K562 (cell line): ENCODE measurements around the gene TGOLN2. TPM values are rescaled to one million over a fixed set of nuclear protein-coding genes. Genes with fewer than 3 reads are reported as not detected.

Experiments used
- ATAC-seq: fragments of 200-7000 bp; cut with Tn5 transposase; 3 replicates; pipeline ENCODE4 v1.9.1; 2020; ENCODE audit warnings: moderate library complexity
- BruUV-seq: library from RNA; stranded (reverse); fragments of 400-500 nt; replicated peaks from 2 replicates; lab custom pipeline; 2021; lab: Mats Ljungman, UMichigan
- CTCF ChIA-PET: fragments of 300-600 bp; formaldehyde crosslinking; extraction: SDS; loops from one replicate; lab custom pipeline; 2021; ENCODE audit warnings: low intra/inter-chr PET ratio; lab: Yijun Ruan, JAX
- POLR2A ChIA-PET: fragments of 300-600, 350-650 bp; sonication (Branson Sonifier 250); formaldehyde crosslinking; extraction: SDS; loops from one replicate; lab custom pipeline; 2021; ENCODE audit warnings: antibody characterized with exemption, inconsistent platforms; lab: Yijun Ruan, JAX
- DNase-seq, 4 experiments: peaks; one replicate each; pipeline versions ENCODE4 v3.0.0 to v3.0.0-alpha.2; 2011 to 2018; ENCODE audit warnings: low spot score in 3 of 4, mixed read lengths in 3 of 4; ENCODE audit errors: extremely low read depth in 1 of 4
- FAIRE-seq: peaks from 2 replicates; lab custom pipeline; 2011; peaks lifted over from hg19 to GRCh38; lab: Jason Lieb, UNC
- H2AFZ ChIP-seq: 2 replicates; pipeline ENCODE4 v1.6.0; 2011; ENCODE audit warnings: low read depth, low read length, control low read depth, inconsistent platforms
- H3K27ac ChIP-seq: fragments of 200-600 bp; 3 replicates; pipeline ENCODE4 v1.8.0; 2011; ENCODE audit warnings: low read depth, mild to moderate bottlenecking, control low read depth, inconsistent platforms, low read length, moderate library complexity, mixed read lengths; ENCODE audit errors: extremely low read depth
- H3K27me3 ChIP-seq, 2 experiments: fragments of 300-600 bp in 1 of 2; 2 replicates in 1 of 2; 3 replicates in 1 of 2; pipeline versions ENCODE4 v1.6.0 to v1.8.0; 2011; ENCODE audit warnings: inconsistent platforms in 2 of 2, low read length in 2 of 2, mild to moderate bottlenecking in 1 of 2, mixed read lengths in 1 of 2, moderate library complexity in 1 of 2; ENCODE audit not compliant: control insufficient read depth in 2 of 2, insufficient read depth in 2 of 2
- H3K36me3 ChIP-seq: fragments of 300-600 bp; 3 replicates; pipeline ENCODE4 v1.8.0; 2011; ENCODE audit warnings: mild to moderate bottlenecking, low read length, inconsistent platforms; ENCODE audit not compliant: control insufficient read depth, insufficient read depth
- H3K4me1 ChIP-seq, 2 experiments: fragments of 200-600 bp in 1 of 2; replicated peaks in 1 of 2; 2 replicates in 1 of 2; 3 replicates in 1 of 2; pipeline versions ENCODE4 v1.5.1 to v1.8.0; 2011; ENCODE audit warnings: inconsistent platforms in 2 of 2, low read length in 2 of 2, mild to moderate bottlenecking in 1 of 2, mixed read lengths in 1 of 2, moderate library complexity in 1 of 2; ENCODE audit not compliant: control insufficient read depth in 2 of 2, insufficient read depth in 2 of 2
- H3K4me2 ChIP-seq: 2 replicates; pipeline ENCODE4 v1.6.1; 2011; ENCODE audit warnings: low read length, control low read depth, inconsistent platforms, mixed read lengths; ENCODE audit not compliant: insufficient read depth
- H3K4me3 ChIP-seq: fragments of 200-600 bp; sonication (generic), shearing (Covaris generic); 2 replicates; pipeline ENCODE4 v1.5.1; 2016; ENCODE audit warnings: control low read depth, inconsistent platforms
- H3K79me2 ChIP-seq: fragments of 200-600 bp; 3 replicates; pipeline ENCODE4 v1.8.0; 2011; ENCODE audit warnings: low read length, inconsistent platforms; ENCODE audit not compliant: control insufficient read depth, insufficient read depth
- H3K9ac ChIP-seq, 2 experiments: 2 replicates each; pipeline versions ENCODE4 v1.6.0 to v1.6.1; 2011; ENCODE audit warnings: low read depth in 2 of 2, low read length in 2 of 2, control low read depth in 1 of 2, inconsistent platforms in 1 of 2, mild to moderate bottlenecking in 1 of 2, mixed read lengths in 1 of 2; ENCODE audit not compliant: insufficient read depth in 1 of 2
- H3K9me1 ChIP-seq: one replicate; pipeline ENCODE4 v1.6.0; 2011; ENCODE audit warnings: inconsistent platforms, mild to moderate bottlenecking, low read length, moderate library complexity; ENCODE audit not compliant: control insufficient read depth, insufficient read depth
- H3K9me3 ChIP-seq: replicated peaks from 2 replicates; pipeline ENCODE4 v1.5.1; 2011; ENCODE audit warnings: low read depth, low read length, inconsistent platforms; ENCODE audit not compliant: control insufficient read depth, insufficient read depth
- H4K20me1 ChIP-seq: replicated peaks from 2 replicates; pipeline ENCODE4 v1.6.1; 2011; ENCODE audit warnings: low read length, inconsistent platforms, mixed read lengths; ENCODE audit not compliant: control insufficient read depth, insufficient read depth
- ARNT ChIP-seq, 2 experiments: fragments of 450-650 bp; IDR thresholded peaks; 2 replicates each; pipeline ENCODE4 v1.6.1; 2016; ENCODE audit warnings: mild to moderate bottlenecking in 1 of 2
- BCOR ChIP-seq: fragments of 450-650 bp; IDR thresholded peaks from 2 replicates; pipeline ENCODE4 v1.6.1; 2016
- CREB3L1 ChIP-seq: fragments of 450-650 bp; IDR thresholded peaks from 2 replicates; pipeline ENCODE4 v1.6.1; 2014; ENCODE audit warnings: low read depth, mild to moderate bottlenecking, moderate library complexity, borderline replicate concordance
- ESRRB ChIP-seq: fragments of 250-450 bp; sonication (Bioruptor Pico); IDR thresholded peaks from 2 replicates; pipeline ENCODE4 v1.5.0; 2020; ENCODE audit warnings: mild to moderate bottlenecking, moderate library complexity, borderline replicate concordance
- FOXJ3 ChIP-seq: sonication (generic); formaldehyde crosslinking; IDR thresholded peaks from 2 replicates; pipeline ENCODE4 v1.4.0; 2020; ENCODE audit warnings: mild to moderate bottlenecking, missing genetic modification reagents
- FOXK2 ChIP-seq, 2 experiments: fragments of 450-650 bp; IDR thresholded peaks in 1 of 2; conservative IDR thresholded peaks in 1 of 2; 2 replicates each; pipeline ENCODE4 v1.6.1; 2016; ENCODE audit warnings: low read depth in 2 of 2, mild to moderate bottlenecking in 1 of 2
- FUS ChIP-seq: fragments of 200-400 bp; formaldehyde crosslinking; optimal IDR thresholded peaks from 2 replicates; pipeline ENCODE3; 2017; ENCODE audit warnings: low read depth, low read length
- MAX ChIP-seq: sonication (generic); formaldehyde crosslinking; IDR thresholded peaks from 2 replicates; pipeline ENCODE4 v1.9.0; 2022; ENCODE audit warnings: mild to moderate bottlenecking, missing genetic modification reagents
- NELFE ChIP-seq: IDR thresholded peaks from 2 replicates; pipeline ENCODE4 v1.6.1; 2011; ENCODE audit warnings: mild to moderate bottlenecking; ENCODE audit not compliant: insufficient read depth, insufficient read length
- POU5F1 ChIP-seq: fragments of 150-350 bp; IDR thresholded peaks from 2 replicates; pipeline ENCODE4 v1.6.1; 2014; ENCODE audit warnings: borderline replicate concordance, low read length, low read depth, mild to moderate bottlenecking; ENCODE audit not compliant: partially characterized antibody
- ZFP91 ChIP-seq: sonication (generic); formaldehyde crosslinking; IDR thresholded peaks from 2 replicates; pipeline ENCODE4 v1.8.0; 2022; ENCODE audit warnings: mild to moderate bottlenecking, missing genetic modification reagents
- ZNF217 ChIP-seq: sonication (generic); formaldehyde crosslinking; IDR thresholded peaks from 2 replicates; pipeline ENCODE4 v1.8.0; 2022; ENCODE audit warnings: mild to moderate bottlenecking, missing genetic modification reagents
- WGBS: fragments of 100-300 bp; shearing (Covaris generic); methylation state at CpG from one replicate; pipeline ENCODE4 v1.1.6; 2016; ENCODE audit warnings: low coverage, mixed read lengths; ENCODE audit not compliant: insufficient coverage; ENCODE audit errors: missing lambda C conversion rate; 5-methylcytosine and 5-hydroxymethylcytosine counted together
- in situ Hi-C: fragments of 300-500 bp; cut with MboI; formaldehyde crosslinking; loops from 4 replicates; pipeline ENCODE4 v1.15.0; 2018; ENCODE audit warnings: inconsistent platforms, mixed read lengths
- intact Hi-C: fragments of 100-400 bp; cut with micrococcal nuclease; formaldehyde crosslinking; loops from 2 replicates; pipeline ENCODE4 v1.14.2; 2022
- polyA plus RNA-seq, 8 experiments: library from polyadenylated mRNA; depleted of rRNA in 4 of 8; stranded (reverse) in 5 of 8; unstranded in 3 of 8; fragments of >200 nt; fragmentation: Nextera tagmentation in 2 of 8; fragmentation: Illumina TruSeq in 1 of 8; extraction: Ambion mirVana in 2 of 8; extraction: Trizol in 1 of 8; gene quantifications; 2 replicates each; pipeline versions ENCODE4 v1.2.1 to v1.2.3, GENCODE V29; 2011 to 2014; ENCODE audit warnings: inconsistent platforms in 1 of 8, missing spikeins in 1 of 8
- total RNA-seq, 7 experiments: library from RNA; depleted of rRNA in 6 of 7; stranded (reverse); fragments of >200 nt in 6 of 7; fragmentation: Illumina TruSeq in 2 of 7; extraction: Trizol in 2 of 7; gene quantifications; 2 replicates each; pipeline versions ENCODE4 v1.2.1 to v1.2.3, GENCODE V29; 2011 to 2021; ENCODE audit warnings: low replicate concordance in 1 of 7

The TGOLN2 gene
- total and polyA plus RNA-seq, 9 of the 15 experiments (the other 6 are each of a cell fraction or from before 2014, with no cell fraction given): 13.0 to 66.5 (median 35.9) TPM

GRCh38 chr2:85288244-85288725, 39.5 kb downstream of the TGOLN2 start:
- H3K27me3 ChIP-seq: peaks cover 49 to 68% of the 10 kb centered on the region in 2 experiments
- no peaks in the 10 kb centered on the region for H3K9me3 ChIP-seq
- ATAC-seq: no peak
- no peaks in the 10 kb centered on the region; a peak in 1 of 5 replicates for H3K4me1 ChIP-seq
- H3K79me2 ChIP-seq: no peaks in the 10 kb centered on the region
- H2AFZ ChIP-seq: no peak overlapping the region
- H3K4me3 ChIP-seq: no peak overlapping the region
- TF ChIP-seq FOXK2 (conservative IDR thresholded peaks at IDR 0.05 in 1 of 2, IDR thresholded peaks at IDR 0.05 in 1 of 2; ENCODE audit: low read depth in 2 of 2) (no peak), FOXJ3 (no peak), ESRRB (CRISPR knock-in tag) (no peak), BCOR (no peak), CREB3L1 (no peak), NELFE (no peak), POU5F1 (no peak), ARNT (IDR thresholded peaks at IDR 0.05) (no peak), FUS (no peak), ZNF217 (no peak), MAX (CRISPR knock-in tag) (no peak), ZFP91 (CRISPR knock-in tag) (no peak)
- no peaks in the 10 kb centered on the region for H3K36me3 ChIP-seq
- ChIA-PET CTCF (no interaction called here), POLR2A (interaction anchor here (0.5 to 1.0 kb wide), 2 partner anchors 12 to 258 kb away, joined by 3 read pairs; no protein-coding TSS in a partner anchor)
- no peak for DNase-seq
- H3K9me1 ChIP-seq: no peaks in the 10 kb centered on the region
- in situ Hi-C loops: no loop called here
- FAIRE-seq: no peak
- H3K9ac ChIP-seq: no peak overlapping the region
- H3K4me2 ChIP-seq: no peak overlapping the region
- BruUV-seq: no TSS peak
- H4K20me1 ChIP-seq: peaks cover 5% of the 10 kb centered on the region; the same call in 1 of the 2 replicates
- H3K27ac ChIP-seq: no peak overlapping the region
- WGBS: 0% methylated on average over 10 of the region's 10 CpGs
- intact Hi-C loops: loop anchor here (5.0 kb wide), 1 partner anchor 101 kb away; no protein-coding TSS in a partner anchor
